Esophagus muscularis mucosa (tissue), 4 donors: ENCODE results near the gene XPNPEP1. TPM values are rescaled to one million over a fixed set of nuclear protein-coding genes. Genes with fewer than 3 reads are reported as not detected.

Source experiments
- DNase-seq: peaks from one replicate; pipeline ENCODE4 v3.0.0-alpha.2; 2017; ENCODE audit errors: extremely low spot score
- H3K27ac ChIP-seq, 4 donors: fragments of 200-600 bp; sonication (generic); replicated peaks in 1 of 4; 1 replicate in 3 of 4; 2 replicates in 1 of 4; pipeline ENCODE4 v1.5.1; 2016 to 2019; ENCODE audit warnings: mild to moderate bottlenecking in 1 of 4
- H3K27me3 ChIP-seq, 4 donors: fragments of 200-600 bp; sonication (generic); one replicate each; pipeline versions ENCODE4 v1.5.1 to v1.6.0; 2016 to 2019
- H3K36me3 ChIP-seq, 4 donors: fragments of 200-600 bp; sonication (generic); one replicate each; pipeline ENCODE4 v1.5.1; 2016 to 2019
- H3K4me1 ChIP-seq, 4 donors: fragments of 200-600 bp; sonication (generic); one replicate each; pipeline ENCODE4 v1.5.1; 2016 to 2019
- H3K4me3 ChIP-seq, 4 donors: fragments of 200-600 bp; sonication (generic); 1 replicate in 2 of 4; 2 replicates in 2 of 4; pipeline ENCODE4 v1.5.1; 2016 to 2019; ENCODE audit warnings: mild to moderate bottlenecking in 4 of 4, moderate library complexity in 1 of 4
- H3K9me3 ChIP-seq, 4 donors: fragments of 200-600 bp; sonication (generic); 1 replicate in 3 of 4; 2 replicates in 1 of 4; pipeline ENCODE4 v1.5.1; 2016 to 2019
- CTCF ChIP-seq, 3 experiments: fragments of 200-600 bp in 2 of 3; fragments of 450-650 bp in 1 of 3; sonication (generic) in 2 of 3; IDR thresholded peaks; one replicate each; pipeline ENCODE4 v1.5.1; 2017 to 2019; ENCODE audit warnings: antibody characterized with exemption in 3 of 3, mild to moderate bottlenecking in 2 of 3, moderate library complexity in 1 of 3
- EP300 ChIP-seq: sonication (generic); formaldehyde crosslinking; IDR thresholded peaks from one replicate; pipeline ENCODE4 v1.6.1; 2017; ENCODE audit warnings: antibody characterized with exemption
- POLR2A ChIP-seq: fragments of 450-650 bp; IDR thresholded peaks from one replicate; pipeline ENCODE4 v1.6.1; 2017; ENCODE audit warnings: antibody characterized with exemption, moderate library complexity, mild to moderate bottlenecking, low read depth
- POLR2AphosphoS5 ChIP-seq, 2 donors: sonication (generic); formaldehyde crosslinking; IDR thresholded peaks; one replicate each; pipeline ENCODE4 v1.6.1; 2017; ENCODE audit warnings: antibody characterized with exemption in 2 of 2
- WGBS: methylation state at CpG from one replicate; pipeline ENCODE4 v1.1.5; 2018; 5-methylcytosine and 5-hydroxymethylcytosine counted together
- intact Hi-C: fragments of 100-400 bp; cut with DNase I; formaldehyde crosslinking; loops from one replicate; pipeline ENCODE4 v1.15.1; 2023
- total RNA-seq, 4 donors: library from RNA; depleted of rRNA; stranded (reverse); fragments of >200 nt; gene quantifications; one replicate each; pipeline versions ENCODE4 v1.1.0 to v1.2.1, GENCODE V29; 2016

XPNPEP1 gene
- total RNA-seq, 4 donors from 2014 or later: 43.2 to 61.9 (median 48.8) TPM

- no peak for TF ChIP-seq POLR2AphosphoS5 (IDR thresholded peaks at IDR 0.05)
- TF ChIP-seq POLR2A: no peak
- no peak for TF ChIP-seq CTCF (IDR thresholded peaks at IDR 0.05)
- TF ChIP-seq EP300: no peak
- intact Hi-C loops: no loop called here
- 88% methylated on average over 5 of the region's 5 CpGs for WGBS
- Histone ChIP-seq H3K27ac (no peak overlapping the region), H3K36me3 (no peaks in the 10 kb centered on the region), H3K27me3 (no peaks in the 10 kb centered on the region), H3K4me1 (no peaks in the 10 kb centered on the region), H3K4me3 (no peak overlapping the region), H3K9me3 (no peaks in the 10 kb centered on the region)
- DNase-seq: no peak
Observed at GRCh38 chr10:109845308-109845707, 78.0 kb downstream of the XPNPEP1 start.

- peak; percentile 75 for DNase-seq
- H3K27ac ChIP-seq: no peak overlapping the region
- no peaks in the 10 kb centered on the region for H3K9me3 ChIP-seq
- no peaks in the 10 kb centered on the region for H3K36me3 ChIP-seq
- H3K4me1 ChIP-seq: no peaks in the 10 kb centered on the region
- intact Hi-C loops: no loop called here
- TF ChIP-seq POLR2A: no peak
- TF ChIP-seq CTCF (IDR thresholded peaks at IDR 0.05): no peak
- TF ChIP-seq EP300: no peak
- TF ChIP-seq POLR2AphosphoS5 (IDR thresholded peaks at IDR 0.05): no peak
- no peaks in the 10 kb centered on the region for H3K27me3 ChIP-seq
- H3K4me3 ChIP-seq: no peak overlapping the region
- 90% methylated on average over 7 of the region's 7 CpGs for WGBS
Observed at GRCh38 chr10:109838592-109839244, 84.6 kb downstream of the XPNPEP1 start.

- DNase-seq: no peak
- H3K27me3 ChIP-seq: no peaks in the 10 kb centered on the region
- 90% methylated on average over 4 of the region's 4 CpGs for WGBS
- TF ChIP-seq CTCF (IDR thresholded peaks at IDR 0.05): no peak
- no peak for TF ChIP-seq EP300
- TF ChIP-seq POLR2A: no peak
- TF ChIP-seq POLR2AphosphoS5 (IDR thresholded peaks at IDR 0.05): no peak
- H3K27ac ChIP-seq: no peak overlapping the region
- no peaks in the 10 kb centered on the region for H3K36me3 ChIP-seq
- intact Hi-C loops: no loop called here
- H3K4me1 ChIP-seq: no peaks in the 10 kb centered on the region
- H3K4me3 ChIP-seq: no peak overlapping the region
- H3K9me3 ChIP-seq: no peaks in the 10 kb centered on the region
Observed at GRCh38 chr10:109837384-109837783, 85.9 kb downstream of the XPNPEP1 start.

- Histone ChIP-seq H3K27me3 (no peaks in the 10 kb centered on the region), H3K9me3 (no peaks in the 10 kb centered on the region), H3K36me3 (no peaks in the 10 kb centered on the region), H3K4me3 (no peak overlapping the region), H3K27ac (peak overlapping the region in 1 of 4 donors; percentile 28), H3K4me1 (no peaks in the 10 kb centered on the region)
- intact Hi-C loops: no loop called here
- 50% methylated on average over 1 of the region's 1 CpG for WGBS
- no peak for DNase-seq
- TF ChIP-seq POLR2AphosphoS5 (IDR thresholded peaks at IDR 0.05): no peak
- no peak for TF ChIP-seq EP300
- no peak for TF ChIP-seq CTCF (IDR thresholded peaks at IDR 0.05)
- TF ChIP-seq POLR2A: no peak
Observed at GRCh38 chr10:109835257-109835656, 88.1 kb downstream of the XPNPEP1 start.

GRCh38 chr10:109831846-109832245, 91.5 kb downstream of the XPNPEP1 start:
- intact Hi-C loops: no loop called here
- Histone ChIP-seq H3K27me3 (no peaks in the 10 kb centered on the region), H3K36me3 (no peaks in the 10 kb centered on the region), H3K27ac (no peak overlapping the region), H3K4me3 (no peak overlapping the region), H3K9me3 (no peaks in the 10 kb centered on the region), H3K4me1 (no peaks in the 10 kb centered on the region)
- WGBS: 97% methylated on average over 9 of the region's 9 CpGs
- no peak for DNase-seq
- no peak for TF ChIP-seq POLR2A
